Measurements from ENCODE around the gene BRAF. TPM values are rescaled to one million over a fixed set of nuclear protein-coding genes. Genes with fewer than 3 reads are reported as not detected.
A peak's percentile ranks its signal among the peaks of the same experiment; 100 is the strongest.
"Not testable (repeated sequence)": the region's sequence is repeated elsewhere in the genome, so short reads cannot be mapped to it uniquely, and the experiment has no call there.

Gene BRAF
- total and polyA plus RNA-seq, 5 donors from 2014 or later, result 6.9 to 60.8 (median 9.0) TPM

DNA sequence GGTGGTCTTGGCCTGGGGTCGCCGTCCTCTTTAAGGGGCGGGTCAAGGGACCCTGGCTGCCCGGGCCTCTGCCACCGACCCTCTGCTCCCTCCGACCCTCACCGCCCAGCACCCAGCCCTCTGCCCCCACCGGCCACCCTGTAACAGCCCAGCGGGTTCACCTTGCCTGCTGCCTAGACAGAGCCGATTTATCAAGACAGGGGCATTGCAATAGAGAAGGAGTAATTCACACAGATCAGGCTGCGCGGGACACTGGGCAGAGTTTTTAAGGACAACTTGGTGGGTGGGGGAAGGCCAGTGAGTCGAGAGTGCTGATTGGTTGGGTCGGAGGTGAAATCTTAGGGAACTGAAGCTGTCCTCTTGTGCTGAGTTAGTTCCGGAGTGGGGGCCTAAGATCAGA lies 252.8 kb downstream of the BRAF start:
- peaks cover 0 to 43% (median 29%) of the 10 kb centered on the region in 4 donors for H3K4me1 Mint-ChIP-seq
- peaks cover 22% of the 10 kb centered on the region for H3K4me1 ChIP-seq (ENCODE audit: control insufficient read depth, insufficient read depth, low read length, poor library complexity, severe bottlenecking)
- DNase-seq (no peak), ATAC-seq (ENCODE audit: low read depth in 2 of 2) (no peak)
- peak overlapping the region in 2 of 3 donors; percentile 76 to 78 for H3K27ac Mint-ChIP-seq
- H3K27me3 ChIP-seq (ENCODE audit: control insufficient read depth, insufficient read depth, low read length), result no peaks in the 10 kb centered on the region
- no peak overlapping the region for H3K27ac ChIP-seq (ENCODE audit: insufficient read depth, low read length, poor library complexity, severe bottlenecking)
- peak overlapping the region; percentile 80 to 84 (median 82) for H3K4me3 Mint-ChIP-seq
- H3K9me3 Mint-ChIP-seq, result no peaks in the 10 kb centered on the region
- H3K36me3 Mint-ChIP-seq, result no peaks in the 10 kb centered on the region
- no peaks in the 10 kb centered on the region for H3K9me3 ChIP-seq (ENCODE audit: control insufficient read depth in 2 of 2, low read length in 2 of 2)
- no peaks in the 10 kb centered on the region for H3K36me3 ChIP-seq (ENCODE audit: control insufficient read depth, insufficient read depth, low read length)
- H3K4me3 ChIP-seq (ENCODE audit: low read depth, low read length), result peak overlapping the region; percentile 69
- H3K27me3 Mint-ChIP-seq, result peaks cover 16% of the 10 kb centered on the region

DNA sequence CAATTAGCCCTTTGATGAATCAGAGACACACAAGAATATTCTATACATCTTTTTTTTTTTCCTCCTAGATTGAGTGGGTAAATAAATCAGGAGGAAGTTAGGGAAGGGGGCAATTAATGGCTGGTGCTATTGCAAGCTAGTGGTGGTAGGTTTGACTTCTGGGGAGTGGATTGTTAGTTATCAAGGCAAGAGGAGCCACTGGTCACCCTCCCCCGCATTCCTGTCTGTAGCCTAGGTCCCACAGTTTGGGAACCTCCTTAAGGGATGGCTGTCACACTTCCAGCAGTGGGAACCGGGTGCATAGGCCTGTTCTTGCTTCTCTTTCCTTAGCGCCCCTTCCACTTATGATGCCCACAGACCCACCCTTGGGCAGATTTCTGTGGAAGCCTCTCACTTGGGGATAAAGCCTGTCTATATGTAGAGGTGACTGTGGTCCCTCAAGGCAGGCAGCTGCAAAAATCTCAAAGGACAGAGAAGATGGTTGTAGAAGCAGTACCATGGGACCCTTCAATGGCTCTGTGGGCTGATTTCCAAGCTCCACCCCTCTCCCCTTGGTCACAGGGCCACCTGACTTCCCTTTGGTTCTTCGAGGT lies 254.3 kb downstream of the BRAF start:
- no peaks in the 10 kb centered on the region for H3K9me3 ChIP-seq (ENCODE audit: control insufficient read depth in 2 of 2, low read length in 2 of 2)
- Mint-ChIP-seq H3K36me3 (no peaks in the 10 kb centered on the region), H3K9me3 (peaks cover 0 to 2% (median 0%) of the 10 kb centered on the region in 7 donors), H3K27me3 (peaks cover 21% of the 10 kb centered on the region), H3K4me1 (peaks cover 0 to 32% (median 20%) of the 10 kb centered on the region in 4 donors), H3K4me3 (peak overlapping the region; percentile 21 to 80 (median 43)), H3K27ac (peak overlapping the region in 1 of 3 donors; percentile 56)
- H3K4me3 ChIP-seq (ENCODE audit: low read depth, low read length), result no peak overlapping the region
- H3K27me3 ChIP-seq (ENCODE audit: control insufficient read depth, insufficient read depth, low read length), result no peaks in the 10 kb centered on the region
- H3K4me1 ChIP-seq (ENCODE audit: control insufficient read depth, insufficient read depth, low read length, poor library complexity, severe bottlenecking), result peaks cover 22% of the 10 kb centered on the region
- no peak overlapping the region for H3K27ac ChIP-seq (ENCODE audit: insufficient read depth, low read length, poor library complexity, severe bottlenecking)
- H3K36me3 ChIP-seq (ENCODE audit: control insufficient read depth, insufficient read depth, low read length), result no peaks in the 10 kb centered on the region
- no peak for DNase-seq
- ATAC-seq (ENCODE audit: low read depth in 2 of 2), result no peak

DNA sequence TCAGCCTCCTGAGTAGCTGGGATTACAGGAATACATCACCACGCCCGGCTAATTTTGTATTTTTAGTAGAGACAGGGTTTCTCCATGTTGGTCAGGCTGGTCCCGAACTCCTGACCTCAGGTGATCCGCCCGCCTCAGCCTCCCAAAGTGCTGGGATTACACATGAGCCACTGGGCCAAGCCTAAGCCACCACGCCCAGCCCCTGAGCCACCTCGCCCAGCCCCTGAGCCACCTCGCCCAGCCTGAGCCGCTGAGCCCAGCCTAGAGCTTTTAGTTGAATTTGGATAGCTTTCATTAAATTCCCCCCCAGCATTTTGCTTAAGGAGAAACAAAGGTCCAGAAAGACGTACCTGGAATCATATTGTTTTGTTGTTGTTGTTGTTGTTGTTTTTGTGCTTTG lies 254.9 kb downstream of the BRAF start:
- peaks cover 22% of the 10 kb centered on the region for H3K4me1 ChIP-seq (ENCODE audit: control insufficient read depth, insufficient read depth, low read length, poor library complexity, severe bottlenecking)
- H3K4me3 Mint-ChIP-seq, result peak overlapping the region in 2 of 4 donors; percentile 53 to 80
- H3K4me3 ChIP-seq (ENCODE audit: low read depth, low read length); DNase-seq; H3K9me3 Mint-ChIP-seq; H3K27ac Mint-ChIP-seq; H3K27me3 ChIP-seq (ENCODE audit: control insufficient read depth, insufficient read depth, low read length); H3K36me3 Mint-ChIP-seq; H3K27ac ChIP-seq (ENCODE audit: insufficient read depth, low read length, poor library complexity, severe bottlenecking); ATAC-seq (ENCODE audit: low read depth in 2 of 2); H3K9me3 ChIP-seq (ENCODE audit: control insufficient read depth in 2 of 2, low read length in 2 of 2); H3K36me3 ChIP-seq (ENCODE audit: control insufficient read depth, insufficient read depth, low read length): not testable (repeated sequence)
- H3K4me1 Mint-ChIP-seq, result peaks cover 0 to 26% (median 16%) of the 10 kb centered on the region in 4 donors
- peaks cover 22% of the 10 kb centered on the region for H3K27me3 Mint-ChIP-seq

DNA sequence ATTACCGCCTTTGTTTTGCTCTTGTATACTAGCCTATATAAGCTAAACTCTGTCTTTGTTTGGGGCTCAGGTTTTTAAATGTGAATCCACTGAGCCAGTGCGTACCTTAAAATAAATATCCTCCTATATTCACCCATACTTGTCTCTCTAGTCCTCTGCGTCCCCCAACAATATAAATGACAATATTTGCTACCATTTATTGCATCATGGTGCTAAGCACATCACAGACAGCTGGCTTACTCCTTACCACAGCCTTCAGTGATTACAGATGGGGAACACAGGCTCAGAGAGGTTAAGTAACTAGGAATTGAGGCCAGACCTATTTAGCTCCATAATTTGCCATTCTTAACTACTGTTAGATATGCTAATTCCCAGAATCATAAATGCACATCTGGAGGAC lies 255.4 kb downstream of the BRAF start:
- Histone ChIP-seq H3K36me3 (ENCODE audit: control insufficient read depth, insufficient read depth, low read length) (no peaks in the 10 kb centered on the region), H3K9me3 (ENCODE audit: control insufficient read depth in 2 of 2, low read length in 2 of 2) (no peaks in the 10 kb centered on the region), H3K4me1 (ENCODE audit: control insufficient read depth, insufficient read depth, low read length, poor library complexity, severe bottlenecking) (peaks cover 19% of the 10 kb centered on the region), H3K27me3 (ENCODE audit: control insufficient read depth, insufficient read depth, low read length) (no peaks in the 10 kb centered on the region), H3K4me3 (ENCODE audit: low read depth, low read length) (no peak overlapping the region), H3K27ac (ENCODE audit: insufficient read depth, low read length, poor library complexity, severe bottlenecking) (no peak overlapping the region)
- ATAC-seq (ENCODE audit: low read depth in 2 of 2) (no peak), DNase-seq (no peak)
- Mint-ChIP-seq H3K9me3 (peaks cover 0 to 3% (median 0%) of the 10 kb centered on the region in 7 donors), H3K27me3 (peaks cover 28% of the 10 kb centered on the region), H3K4me3 (peak overlapping the region in 2 of 4 donors; percentile 2 to 54), H3K36me3 (no peaks in the 10 kb centered on the region), H3K27ac (no peak overlapping the region), H3K4me1 (peaks cover 0 to 21% (median 12%) of the 10 kb centered on the region in 4 donors)

Other genes starting within 250 kb of the BRAF start
- gene NDUFB2, start 228.2 kb downstream of the BRAF start, total RNA-seq, result 91.5 TPM
- 100 to 1,000 TPM; 388 to 529 (median 432) TPM for gene NDUFB2, start 228.2 kb downstream of the BRAF start, polyA plus RNA-seq
- gene MRPS33, start 90.0 kb upstream of the BRAF start, total RNA-seq, result 26.2 TPM
- gene MRPS33, start 90.0 kb upstream of the BRAF start, polyA plus RNA-seq, result 10 to 100 TPM; 85.6 to 97.4 (median 96.3) TPM
- gene TMEM178B, start 149.1 kb upstream of the BRAF start, total RNA-seq, result 0.10 TPM
- not detected for gene TMEM178B, start 149.1 kb upstream of the BRAF start, polyA plus RNA-seq

Measured in CD4-positive, CD25-positive, alpha-beta regulatory T cell (primary cell).